ENCODE results near the gene RBM20. TPM values are rescaled to one million over a fixed set of nuclear protein-coding genes. Genes with fewer than 3 reads are reported as not detected.

The RBM20 gene
- total RNA-seq, 1 donor, result 0.09 TPM

DNA sequence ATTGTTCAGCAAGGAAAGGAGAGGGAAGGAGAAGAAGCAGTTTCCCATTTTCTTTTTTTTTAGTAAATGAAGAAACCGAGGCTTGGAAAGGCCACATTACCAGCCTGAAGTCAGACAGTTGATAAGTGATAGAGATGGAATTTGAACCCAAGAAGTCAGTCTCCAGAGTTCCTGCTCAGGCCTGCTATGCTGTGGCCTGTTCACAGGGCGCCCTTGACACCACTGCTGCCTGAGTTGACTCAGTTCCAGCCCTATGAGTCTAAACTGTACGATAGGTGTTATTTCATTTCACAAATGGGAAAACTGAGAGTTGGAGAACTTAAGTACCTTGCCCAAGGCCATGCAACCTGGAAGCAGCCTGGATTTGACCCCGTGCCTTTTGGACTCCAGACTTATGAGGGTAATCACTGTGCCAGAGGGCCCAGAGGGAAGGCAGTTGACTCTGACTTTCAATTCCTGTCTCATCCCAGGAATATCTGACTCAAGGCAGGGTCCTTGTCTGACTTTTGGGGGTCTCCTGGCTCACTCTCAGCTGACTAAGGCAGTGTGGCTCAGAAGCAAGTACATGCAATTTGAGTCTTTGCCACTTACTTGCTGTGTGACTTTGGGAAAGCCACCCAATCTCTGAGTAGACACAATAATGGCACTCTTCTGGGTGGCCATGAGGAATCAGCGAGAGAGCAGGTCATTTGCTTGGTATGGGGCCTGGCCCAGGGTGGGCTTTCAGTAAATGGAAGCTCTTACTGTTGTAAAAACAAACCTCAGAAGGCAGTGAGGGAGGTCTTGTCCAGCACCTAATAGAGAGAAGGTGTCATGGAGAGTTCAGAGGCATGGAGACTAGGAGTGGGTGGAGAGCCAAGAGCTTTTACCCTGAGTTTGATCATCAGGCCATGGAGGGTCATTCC lies 17.9 kb upstream of the RBM20 start:
- DNase-seq (ENCODE audit: low read depth), result no peak
- no peak overlapping the region for H3K4me3 ChIP-seq (ENCODE audit: low read depth, low read length)
- TF ChIP-seq, protein P1, sequence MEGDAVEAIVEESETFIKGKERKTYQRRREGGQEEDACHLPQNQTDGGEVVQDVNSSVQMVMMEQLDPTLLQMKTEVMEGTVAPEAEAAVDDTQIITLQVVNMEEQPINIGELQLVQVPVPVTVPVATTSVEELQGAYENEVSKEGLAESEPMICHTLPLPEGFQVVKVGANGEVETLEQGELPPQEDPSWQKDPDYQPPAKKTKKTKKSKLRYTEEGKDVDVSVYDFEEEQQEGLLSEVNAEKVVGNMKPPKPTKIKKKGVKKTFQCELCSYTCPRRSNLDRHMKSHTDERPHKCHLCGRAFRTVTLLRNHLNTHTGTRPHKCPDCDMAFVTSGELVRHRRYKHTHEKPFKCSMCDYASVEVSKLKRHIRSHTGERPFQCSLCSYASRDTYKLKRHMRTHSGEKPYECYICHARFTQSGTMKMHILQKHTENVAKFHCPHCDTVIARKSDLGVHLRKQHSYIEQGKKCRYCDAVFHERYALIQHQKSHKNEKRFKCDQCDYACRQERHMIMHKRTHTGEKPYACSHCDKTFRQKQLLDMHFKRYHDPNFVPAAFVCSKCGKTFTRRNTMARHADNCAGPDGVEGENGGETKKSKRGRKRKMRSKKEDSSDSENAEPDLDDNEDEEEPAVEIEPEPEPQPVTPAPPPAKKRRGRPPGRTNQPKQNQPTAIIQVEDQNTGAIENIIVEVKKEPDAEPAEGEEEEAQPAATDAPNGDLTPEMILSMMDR (IDR thresholded peaks at IDR 0.05; ENCODE audit: insufficient read depth, low read length), result no peak

DNA sequence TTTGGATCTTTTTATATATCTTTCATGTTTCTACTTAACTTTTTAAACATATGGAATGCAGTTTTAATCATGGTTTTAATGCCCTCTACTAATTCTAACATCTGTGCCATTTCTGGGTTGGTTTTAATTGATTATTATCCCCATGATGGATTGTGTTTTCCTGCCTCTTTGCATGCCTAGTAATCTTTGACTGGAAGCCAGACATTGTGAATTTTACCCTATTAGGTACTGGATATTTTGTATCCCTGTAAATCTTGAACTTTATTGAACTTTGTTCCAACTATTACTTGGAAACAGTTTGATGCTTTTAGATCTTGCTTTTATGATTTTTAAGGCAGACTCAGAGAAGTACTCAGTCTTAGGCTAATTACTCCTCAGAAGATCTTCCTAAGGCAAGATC lies 16.0 kb upstream of the RBM20 start:
- TF ChIP-seq, protein P1 (IDR thresholded peaks at IDR 0.05; ENCODE audit: insufficient read depth, low read length), result no peak
- DNase-seq (ENCODE audit: low read depth), result no peak
- H3K4me3 ChIP-seq (ENCODE audit: low read depth, low read length), result no peak overlapping the region

DNA sequence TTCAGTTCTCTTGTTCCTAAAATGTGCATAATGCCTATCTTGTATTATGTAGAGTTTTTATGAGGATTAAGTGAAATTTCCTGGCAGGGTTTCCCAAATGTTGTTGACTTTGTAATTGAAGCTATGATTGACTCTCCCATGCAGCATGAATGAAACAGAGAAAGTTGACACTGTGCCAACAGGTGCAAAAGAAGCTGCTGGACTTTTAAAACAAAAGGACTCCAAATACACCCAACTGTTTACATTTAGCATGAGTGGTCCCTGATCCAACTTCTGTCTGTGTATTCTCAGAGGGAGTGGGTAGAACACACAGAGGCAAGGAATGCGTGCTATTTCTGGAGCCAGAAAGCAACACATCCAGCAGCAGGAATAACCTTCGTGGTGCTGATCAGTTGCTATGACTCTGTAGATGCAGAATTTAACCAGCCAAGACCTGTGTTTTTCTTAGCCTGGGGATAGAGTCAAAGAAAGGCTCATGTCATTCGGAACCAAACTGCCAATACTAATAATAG lies 14.4 kb upstream of the RBM20 start:
- TF ChIP-seq, protein P1 (IDR thresholded peaks at IDR 0.05; ENCODE audit: insufficient read depth, low read length), result no peak
- H3K4me3 ChIP-seq (ENCODE audit: low read depth, low read length), result no peak overlapping the region
- DNase-seq (ENCODE audit: low read depth), result peak; percentile 50

DNA sequence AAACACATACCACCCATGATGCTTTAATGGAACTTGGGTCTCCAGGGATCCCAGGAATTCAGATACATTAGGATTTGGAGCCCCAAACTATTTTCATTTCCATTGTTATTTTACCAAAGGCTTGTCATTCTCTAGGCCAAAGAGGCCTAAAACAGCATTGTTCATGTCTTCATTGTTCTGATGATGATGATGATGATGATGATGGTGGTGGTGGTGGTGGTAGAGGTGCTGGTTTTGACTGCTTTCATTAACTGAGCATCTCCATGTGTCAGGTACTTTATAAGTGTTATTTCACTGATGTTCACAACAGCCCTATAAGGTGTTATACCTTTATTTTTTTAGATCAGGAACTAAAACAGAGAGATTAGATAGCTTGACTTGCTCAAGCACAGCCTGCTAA lies 12.2 kb upstream of the RBM20 start:
- no peak overlapping the region for H3K4me3 ChIP-seq (ENCODE audit: low read depth, low read length)
- TF ChIP-seq, protein P1 (IDR thresholded peaks at IDR 0.05; ENCODE audit: insufficient read depth, low read length), result no peak
- DNase-seq (ENCODE audit: low read depth), result no peak

DNA sequence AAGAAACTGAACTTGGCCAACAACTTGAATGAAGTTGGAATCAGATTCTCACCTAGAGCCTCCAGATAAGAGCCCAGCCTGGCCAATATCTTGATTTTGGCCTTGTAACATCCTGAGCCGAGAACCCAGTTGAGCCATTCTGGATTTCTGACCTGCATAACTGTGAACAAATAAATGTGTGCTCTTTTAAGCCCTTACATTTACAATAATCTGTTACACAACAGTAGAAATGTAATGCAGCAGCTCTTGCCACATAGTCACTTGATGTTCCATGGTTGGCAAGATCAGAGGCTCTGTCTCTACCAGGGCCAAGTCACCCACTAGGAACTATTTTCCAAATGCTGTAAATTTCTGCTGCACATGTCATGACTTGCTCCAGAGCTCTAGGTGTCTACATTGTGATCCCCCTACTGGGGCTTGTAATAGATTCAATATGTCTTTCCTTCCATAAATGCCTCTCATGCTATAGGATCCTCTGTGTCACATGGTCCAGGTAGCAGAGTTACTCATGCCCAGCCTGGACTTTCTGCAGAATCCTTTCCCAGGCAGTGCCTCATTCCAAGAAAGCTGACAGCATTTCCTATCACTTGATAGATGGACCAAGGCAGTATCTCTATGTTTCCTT lies 11.4 kb upstream of the RBM20 start:
- no peak for DNase-seq (ENCODE audit: low read depth)
- TF ChIP-seq, protein P1 (IDR thresholded peaks at IDR 0.05; ENCODE audit: insufficient read depth, low read length), result no peak
- H3K4me3 ChIP-seq (ENCODE audit: low read depth, low read length), result no peak overlapping the region

DNA sequence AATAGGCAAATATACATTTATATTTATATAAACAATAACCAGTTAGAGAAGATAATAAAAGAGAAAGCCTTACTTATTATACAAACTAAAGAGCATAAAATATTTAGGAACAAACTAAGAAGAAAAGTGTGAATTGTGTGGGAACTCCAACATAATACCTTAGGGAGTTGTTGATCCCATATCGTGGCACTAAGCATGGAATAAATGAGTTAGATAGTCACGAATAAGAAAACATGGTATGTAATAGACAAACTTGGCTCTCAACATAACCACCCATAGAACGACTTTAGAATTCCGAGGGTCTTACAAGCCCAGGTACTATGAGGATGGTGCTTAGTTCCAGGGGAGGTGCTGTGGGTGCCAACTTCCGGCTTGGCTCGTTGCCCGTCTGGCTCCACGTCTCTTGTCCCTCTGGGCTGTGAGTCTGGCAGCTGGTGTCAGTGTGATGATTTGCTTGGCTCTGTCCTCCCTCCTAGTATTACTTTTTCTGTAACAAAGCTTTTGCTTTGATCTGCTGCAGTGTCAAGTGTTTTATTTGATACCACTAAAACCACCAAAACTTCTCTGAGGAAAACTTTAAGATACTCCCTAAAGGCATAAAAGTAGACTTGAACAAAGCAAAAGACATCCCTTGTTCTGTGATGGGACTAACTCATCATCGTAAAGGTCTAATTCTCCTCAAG lies 9.5 kb upstream of the RBM20 start:
- TF ChIP-seq, protein P1 (IDR thresholded peaks at IDR 0.05; ENCODE audit: insufficient read depth, low read length), result no peak
- H3K4me3 ChIP-seq (ENCODE audit: low read depth, low read length), result no peak overlapping the region
- no peak for DNase-seq (ENCODE audit: low read depth)
